SK-N-MC (cell line): ENCODE results near the gene CAMK1D.

Source experiments
- EZH2 ChIP-seq: fragments of 200-600 bp; sonication (generic); IDR thresholded peaks from one replicate; pipeline ENCODE4 v1.6.1; 2017; ENCODE audit warnings: antibody characterized with exemption
- FOXP2 ChIP-seq: optimal IDR thresholded peaks from 2 replicates; pipeline ENCODE3; 2011; ENCODE audit warnings: mild to moderate bottlenecking, moderate library complexity; ENCODE audit not compliant: insufficient read depth; ENCODE audit errors: extremely low read length, control extremely low read depth
- POLR2AphosphoS5 ChIP-seq: IDR thresholded peaks from 2 replicates; pipeline ENCODE4 v1.6.1; 2012; ENCODE audit warnings: mild to moderate bottlenecking, low read depth, low read length, borderline replicate concordance

GRCh38 chr10:12877150-12877549, 527.8 kb downstream of the CAMK1D start:
- no peak for TF ChIP-seq EZH2
- no peak for TF ChIP-seq POLR2AphosphoS5
- TF ChIP-seq FOXP2, result no peak
